ENCODE measurements around the gene PRDM10.

PRDM10 gene

GRCh38 chr11:130002352-130002845, at the start of gene PRDM10:
PRDM10 (minus strand) TSS chr11:130002835; CDS start chr11:129960964, 41,871 bp downstream.
- H3K9me3 Mint-ChIP-seq = no peaks in the 10 kb centered on the region
- peak; percentile 92 for DNase-seq
- H3K36me3 Mint-ChIP-seq = peaks cover 8% of the 10 kb centered on the region
- peak within 1 kb of the TSS; percentile 99 for H3K4me3 Mint-ChIP-seq
- peaks cover 4% of the 10 kb centered on the region for H3K27me3 Mint-ChIP-seq
- H3K27ac Mint-ChIP-seq = peak within 1 kb of the TSS; percentile 100
- CTCF ChIA-PET = no interaction called here
- peaks cover 40% of the 10 kb centered on the region for H3K4me1 Mint-ChIP-seq

GRCh38 chr11:130051082-130051481, 48.4 kb upstream of the PRDM10 start:
- CTCF ChIA-PET = no interaction called here
- Mint-ChIP-seq H3K4me1 (no peaks in the 10 kb centered on the region), H3K9me3 (no peaks in the 10 kb centered on the region), H3K27me3 (peaks cover 9% of the 10 kb centered on the region), H3K4me3 (no peak overlapping the region), H3K27ac (no peak overlapping the region), H3K36me3 (no peaks in the 10 kb centered on the region)
- DNase-seq = no peak

GRCh38 chr11:130050257-130050656, 47.6 kb upstream of the PRDM10 start:
- Mint-ChIP-seq H3K9me3 (no peaks in the 10 kb centered on the region), H3K4me1 (no peaks in the 10 kb centered on the region), H3K27ac (no peak overlapping the region), H3K4me3 (no peak overlapping the region), H3K36me3 (no peaks in the 10 kb centered on the region), H3K27me3 (peaks cover 9% of the 10 kb centered on the region)
- CTCF ChIA-PET = no interaction called here
- DNase-seq = no peak

- Mint-ChIP-seq H3K27me3 (peaks cover 9% of the 10 kb centered on the region), H3K4me3 (no peak overlapping the region), H3K9me3 (no peaks in the 10 kb centered on the region), H3K36me3 (no peaks in the 10 kb centered on the region), H3K4me1 (no peaks in the 10 kb centered on the region), H3K27ac (no peak overlapping the region)
- no peak for DNase-seq
- CTCF ChIA-PET = no interaction called here
Measured at GRCh38 chr11:130049328-130049771, 46.7 kb upstream of the PRDM10 start.

GRCh38 chr11:130047141-130047540, 44.5 kb upstream of the PRDM10 start:
- no peaks in the 10 kb centered on the region for H3K9me3 Mint-ChIP-seq
- no peaks in the 10 kb centered on the region for H3K4me1 Mint-ChIP-seq
- H3K4me3 Mint-ChIP-seq = no peak overlapping the region
- CTCF ChIA-PET = no interaction called here
- no peak overlapping the region for H3K27ac Mint-ChIP-seq
- no peaks in the 10 kb centered on the region for H3K36me3 Mint-ChIP-seq
- DNase-seq = no peak
- H3K27me3 Mint-ChIP-seq = peaks cover 12% of the 10 kb centered on the region

GRCh38 chr11:130043575-130043974, 40.9 kb upstream of the PRDM10 start:
- CTCF ChIA-PET = no interaction called here
- H3K36me3 Mint-ChIP-seq = no peaks in the 10 kb centered on the region
- no peak for DNase-seq
- H3K4me3 Mint-ChIP-seq = no peak overlapping the region
- no peak overlapping the region for H3K27ac Mint-ChIP-seq
- H3K27me3 Mint-ChIP-seq = peaks cover 10% of the 10 kb centered on the region
- H3K4me1 Mint-ChIP-seq = no peaks in the 10 kb centered on the region
- no peaks in the 10 kb centered on the region for H3K9me3 Mint-ChIP-seq

- H3K9me3 Mint-ChIP-seq = no peaks in the 10 kb centered on the region
Measured at GRCh38 chr11:130042093-130042591, 39.5 kb upstream of the PRDM10 start.

GRCh38 chr11:130040281-130040940, 37.8 kb upstream of the PRDM10 start:
- Mint-ChIP-seq H3K4me3 (no peak overlapping the region), H3K9me3 (no peaks in the 10 kb centered on the region), H3K27me3 (peaks cover 15% of the 10 kb centered on the region), H3K36me3 (no peaks in the 10 kb centered on the region), H3K4me1 (no peaks in the 10 kb centered on the region), H3K27ac (no peak overlapping the region)
- no peak for DNase-seq
- CTCF ChIA-PET = no interaction called here

More at GRCh38 chr11:130042093-130042591, 39.5 kb upstream of the PRDM10 start:
- no peak for DNase-seq
- Mint-ChIP-seq H3K4me3 (no peak overlapping the region), H3K4me1 (no peaks in the 10 kb centered on the region), H3K27ac (no peak overlapping the region), H3K36me3 (no peaks in the 10 kb centered on the region), H3K27me3 (peaks cover 15% of the 10 kb centered on the region)
- CTCF ChIA-PET = no interaction called here

- H3K4me3 Mint-ChIP-seq = no peak overlapping the region
- no peaks in the 10 kb centered on the region for H3K4me1 Mint-ChIP-seq
- no peaks in the 10 kb centered on the region for H3K36me3 Mint-ChIP-seq
- peaks cover 15% of the 10 kb centered on the region for H3K27me3 Mint-ChIP-seq
- CTCF ChIA-PET = no interaction called here
- no peak for DNase-seq
- no peaks in the 10 kb centered on the region for H3K9me3 Mint-ChIP-seq
- no peak overlapping the region for H3K27ac Mint-ChIP-seq
Measured at GRCh38 chr11:130037881-130038585, 35.4 kb upstream of the PRDM10 start.

- H3K4me1 Mint-ChIP-seq = no peaks in the 10 kb centered on the region
- H3K27me3 Mint-ChIP-seq = peaks cover 6% of the 10 kb centered on the region
- DNase-seq = no peak
- CTCF ChIA-PET = no interaction called here
- H3K9me3 Mint-ChIP-seq = no peaks in the 10 kb centered on the region
- no peak overlapping the region for H3K27ac Mint-ChIP-seq
- no peaks in the 10 kb centered on the region for H3K36me3 Mint-ChIP-seq
- no peak overlapping the region for H3K4me3 Mint-ChIP-seq
Measured at GRCh38 chr11:130037058-130037457, 34.4 kb upstream of the PRDM10 start.

- peaks cover 5% of the 10 kb centered on the region for H3K27me3 Mint-ChIP-seq
- CTCF ChIA-PET = no interaction called here
- H3K4me1 Mint-ChIP-seq = no peaks in the 10 kb centered on the region
- H3K4me3 Mint-ChIP-seq = no peak overlapping the region
- no peak overlapping the region for H3K27ac Mint-ChIP-seq
- DNase-seq = no peak
- H3K36me3 Mint-ChIP-seq = no peaks in the 10 kb centered on the region
- no peaks in the 10 kb centered on the region for H3K9me3 Mint-ChIP-seq
Measured at GRCh38 chr11:130034236-130034635, 31.6 kb upstream of the PRDM10 start.

GRCh38 chr11:130032931-130033330, 30.3 kb upstream of the PRDM10 start:
- Mint-ChIP-seq H3K4me3 (no peak overlapping the region), H3K27ac (no peak overlapping the region), H3K4me1 (no peaks in the 10 kb centered on the region), H3K36me3 (no peaks in the 10 kb centered on the region), H3K9me3 (no peaks in the 10 kb centered on the region), H3K27me3 (peaks cover 4% of the 10 kb centered on the region)
- DNase-seq = no peak
- CTCF ChIA-PET = no interaction called here

GRCh38 chr11:130031945-130032344, 29.3 kb upstream of the PRDM10 start:
- Mint-ChIP-seq H3K36me3 (no peaks in the 10 kb centered on the region), H3K27me3 (no peaks in the 10 kb centered on the region), H3K4me3 (no peak overlapping the region), H3K27ac (no peak overlapping the region), H3K9me3 (no peaks in the 10 kb centered on the region), H3K4me1 (no peaks in the 10 kb centered on the region)
- CTCF ChIA-PET = no interaction called here
- no peak for DNase-seq

- Mint-ChIP-seq H3K27ac (no peak overlapping the region), H3K36me3 (no peaks in the 10 kb centered on the region)
- CTCF ChIA-PET = no interaction called here
Measured at GRCh38 chr11:130031056-130031455, 28.4 kb upstream of the PRDM10 start.

GRCh38 chr11:130029137-130029536, 26.5 kb upstream of the PRDM10 start:
- H3K27me3 Mint-ChIP-seq = no peaks in the 10 kb centered on the region
- no peaks in the 10 kb centered on the region for H3K9me3 Mint-ChIP-seq
- no peak overlapping the region for H3K27ac Mint-ChIP-seq
- CTCF ChIA-PET = no interaction called here
- H3K36me3 Mint-ChIP-seq = no peaks in the 10 kb centered on the region
- DNase-seq = no peak
- no peak overlapping the region for H3K4me3 Mint-ChIP-seq
- no peaks in the 10 kb centered on the region for H3K4me1 Mint-ChIP-seq

More at GRCh38 chr11:130031056-130031455, 28.4 kb upstream of the PRDM10 start:
- no peak for DNase-seq
- Mint-ChIP-seq H3K9me3 (no peaks in the 10 kb centered on the region), H3K27me3 (no peaks in the 10 kb centered on the region), H3K4me3 (no peak overlapping the region), H3K4me1 (no peaks in the 10 kb centered on the region)
